WERI-Rb-1 (cell line): ENCODE results near the gene C17orf114.

Source experiments
- DNase-seq: peaks from one replicate; pipeline ENCODE4 v3.0.0-alpha.2; 2020
- H3K27ac ChIP-seq: fragments of 250-450 bp; sonication (Bioruptor Pico); 2 replicates; pipeline ENCODE4 v1.5.1; 2020; ENCODE audit warnings: mild to moderate bottlenecking, moderate library complexity
- H3K27me3 ChIP-seq: fragments of 250-450 bp; sonication (Bioruptor Pico); 2 replicates; pipeline ENCODE4 v1.5.1; 2021; ENCODE audit warnings: mild to moderate bottlenecking, low read depth, moderate library complexity; ENCODE audit not compliant: insufficient read depth, severe bottlenecking
- H3K36me3 ChIP-seq: fragments of 250-450 bp; sonication (Bioruptor Pico); 2 replicates; pipeline ENCODE4 v1.5.1; 2020; ENCODE audit warnings: mild to moderate bottlenecking, moderate library complexity
- H3K4me3 ChIP-seq: 2 replicates; pipeline ENCODE4 v1.5.1; 2011; ENCODE audit warnings: low read depth, mild to moderate bottlenecking, control low read depth, low read length
- H3K9me3 ChIP-seq: fragments of 250-450 bp; sonication (Bioruptor Pico); 2 replicates; pipeline ENCODE4 v1.5.1; 2021; ENCODE audit warnings: mild to moderate bottlenecking, moderate library complexity; ENCODE audit not compliant: severe bottlenecking
- CTCF ChIP-seq: IDR thresholded peaks from 2 replicates; pipeline ENCODE4 v1.5.1; 2011; ENCODE audit warnings: low read depth, mild to moderate bottlenecking, control low read depth, inconsistent platforms, low read length

The C17orf114 gene

GRCh38 chr17:4753392-4753791 is 48.7 kb downstream of the C17orf114 start:
- DNase-seq: no peak
- H3K9me3 ChIP-seq: no peaks in the 10 kb centered on the region
- no peak overlapping the region for H3K4me3 ChIP-seq
- H3K27ac ChIP-seq: no peak overlapping the region
- H3K27me3 ChIP-seq: no peaks in the 10 kb centered on the region
- H3K36me3 ChIP-seq: no peaks in the 10 kb centered on the region
- no peak for TF ChIP-seq CTCF

DNA sequence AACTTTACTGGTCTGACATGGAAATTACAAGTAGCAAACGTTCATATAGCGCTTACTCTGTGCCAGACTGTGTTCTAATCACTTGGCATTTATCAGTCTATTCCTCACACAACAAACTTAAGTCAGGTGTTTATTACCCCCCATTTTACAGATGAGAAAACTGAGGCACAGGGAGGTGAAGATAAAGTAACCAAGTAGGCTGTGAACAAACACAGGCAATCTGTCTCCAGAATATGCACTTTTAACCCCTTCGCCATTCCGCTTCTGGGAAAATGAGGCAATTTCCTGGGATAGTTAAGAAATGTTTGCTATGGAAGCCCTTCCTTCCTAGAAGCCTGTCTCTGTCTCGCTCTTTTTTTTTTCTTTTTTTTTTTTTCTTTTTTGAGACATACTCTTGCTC is 50.2 kb downstream of the C17orf114 start:
- no peak overlapping the region for H3K27ac ChIP-seq
- no peak overlapping the region for H3K4me3 ChIP-seq
- no peak for TF ChIP-seq CTCF
- H3K36me3 ChIP-seq: no peaks in the 10 kb centered on the region
- no peaks in the 10 kb centered on the region for H3K9me3 ChIP-seq
- no peak for DNase-seq
- no peaks in the 10 kb centered on the region for H3K27me3 ChIP-seq
